Measurements from ENCODE around the gene THTPA. TPM values are rescaled to one million over a fixed set of nuclear protein-coding genes. Genes with fewer than 3 reads are reported as not detected.
"Not testable (repeated sequence)": the region's sequence is repeated elsewhere in the genome, so short reads cannot be mapped to it uniquely, and the experiment has no call there.

THTPA gene
- polyA plus RNA-seq, 1 donor from 2014 or later: 18.1 TPM

- H3K9me3 Mint-ChIP-seq: peaks cover 2 to 8% (median 4%) of the 10 kb centered on the region in 3 donors
- H3K4me1 Mint-ChIP-seq: no peaks in the 10 kb centered on the region
- no peak overlapping the region for H3K4me3 Mint-ChIP-seq
- no peak overlapping the region for H3K27ac Mint-ChIP-seq
- peaks cover 6% of the 10 kb centered on the region for H3K27me3 Mint-ChIP-seq
- H3K36me3 Mint-ChIP-seq: peaks cover 2% of the 10 kb centered on the region
Observed at GRCh38 chr14:23600322-23600707, 44.2 kb downstream of the THTPA start.

- no peak overlapping the region for H3K27ac Mint-ChIP-seq
Observed at GRCh38 chr14:23600806-23601205, 44.7 kb downstream of the THTPA start.

GRCh38 chr14:23601424-23601823 lies 45.4 kb downstream of the THTPA start:
- no peak overlapping the region for H3K27ac Mint-ChIP-seq
- H3K9me3 Mint-ChIP-seq: peaks cover 2 to 8% (median 4%) of the 10 kb centered on the region in 3 donors
- peaks cover 4% of the 10 kb centered on the region for H3K27me3 Mint-ChIP-seq
- no peaks in the 10 kb centered on the region for H3K4me1 Mint-ChIP-seq
- H3K36me3 Mint-ChIP-seq: peaks cover 2% of the 10 kb centered on the region
- no peak overlapping the region for H3K4me3 Mint-ChIP-seq

More at GRCh38 chr14:23600806-23601205, 44.7 kb downstream of the THTPA start:
- peaks cover 2 to 8% (median 4%) of the 10 kb centered on the region in 3 donors for H3K9me3 Mint-ChIP-seq
- no peaks in the 10 kb centered on the region for H3K4me1 Mint-ChIP-seq
- peaks cover 6% of the 10 kb centered on the region for H3K27me3 Mint-ChIP-seq
- H3K4me3 Mint-ChIP-seq: no peak overlapping the region
- H3K36me3 Mint-ChIP-seq: peaks cover 2% of the 10 kb centered on the region

GRCh38 chr14:23601845-23602180 lies 45.7 kb downstream of the THTPA start:
- Mint-ChIP-seq H3K9me3 (peaks cover 2 to 8% (median 4%) of the 10 kb centered on the region in 3 donors), H3K4me3 (no peak overlapping the region), H3K4me1 (no peaks in the 10 kb centered on the region), H3K27ac (no peak overlapping the region), H3K27me3 (peaks cover 4% of the 10 kb centered on the region), H3K36me3 (peaks cover 2% of the 10 kb centered on the region)

- Mint-ChIP-seq H3K27ac (peak overlapping the region in 1 of 3 donors; percentile 57), H3K4me1 (no peaks in the 10 kb centered on the region)
Observed at GRCh38 chr14:23602181-23603095, 46.4 kb downstream of the THTPA start.

GRCh38 chr14:23603103-23603502 lies 47.0 kb downstream of the THTPA start:
- H3K4me3 Mint-ChIP-seq: no peak overlapping the region
- H3K27ac Mint-ChIP-seq: peak overlapping the region in 1 of 3 donors; percentile 57
- H3K36me3 Mint-ChIP-seq: peaks cover 2% of the 10 kb centered on the region
- H3K4me1 Mint-ChIP-seq: no peaks in the 10 kb centered on the region
- peaks cover 5% of the 10 kb centered on the region for H3K27me3 Mint-ChIP-seq
- peaks cover 2 to 8% (median 4%) of the 10 kb centered on the region in 3 donors for H3K9me3 Mint-ChIP-seq

More at GRCh38 chr14:23602181-23603095, 46.4 kb downstream of the THTPA start:
- Mint-ChIP-seq H3K9me3 (peaks cover 2 to 8% (median 4%) of the 10 kb centered on the region in 3 donors), H3K36me3 (peaks cover 2% of the 10 kb centered on the region), H3K27me3 (peaks cover 4% of the 10 kb centered on the region), H3K4me3 (no peak overlapping the region)

GRCh38 chr14:23604148-23604547 lies 48.1 kb downstream of the THTPA start:
- Mint-ChIP-seq H3K36me3 (peaks cover 2% of the 10 kb centered on the region), H3K4me3 (no peak overlapping the region), H3K27me3 (peaks cover 6% of the 10 kb centered on the region), H3K9me3 (peaks cover 4 to 5% (median 5%) of the 10 kb centered on the region in 3 donors), H3K4me1 (no peaks in the 10 kb centered on the region), H3K27ac (no peak overlapping the region)

GRCh38 chr14:23604675-23605170 lies 48.7 kb downstream of the THTPA start:
- Mint-ChIP-seq H3K27me3 (peaks cover 9% of the 10 kb centered on the region), H3K36me3 (peaks cover 2% of the 10 kb centered on the region), H3K9me3 (peaks cover 0 to 4% (median 3%) of the 10 kb centered on the region in 3 donors), H3K27ac (no peak overlapping the region), H3K4me3 (no peak overlapping the region), H3K4me1 (no peaks in the 10 kb centered on the region)

GRCh38 chr14:23605931-23606585 lies 50.0 kb downstream of the THTPA start:
- Mint-ChIP-seq H3K36me3 (peaks cover 2% of the 10 kb centered on the region), H3K27me3 (peaks cover 6% of the 10 kb centered on the region), H3K9me3 (peaks cover 0 to 3% (median 0%) of the 10 kb centered on the region in 3 donors), H3K4me1 (peaks cover 0 to 1% (median 0%) of the 10 kb centered on the region in 3 donors), H3K27ac (no peak overlapping the region), H3K4me3 (no peak overlapping the region)

GRCh38 chr14:23608454-23608853 lies 52.4 kb downstream of the THTPA start:
- peaks cover 15% of the 10 kb centered on the region for H3K27me3 Mint-ChIP-seq

GRCh38 chr14:23609001-23609400 lies 52.9 kb downstream of the THTPA start:
- Mint-ChIP-seq H3K36me3 (no peaks in the 10 kb centered on the region), H3K4me3 (no peak overlapping the region), H3K9me3 (peaks cover 0 to 3% (median 0%) of the 10 kb centered on the region in 3 donors), H3K27ac (no peak overlapping the region), H3K4me1 (peaks cover 0 to 1% (median 0%) of the 10 kb centered on the region in 3 donors), H3K27me3 (peaks cover 17% of the 10 kb centered on the region)

More at GRCh38 chr14:23608454-23608853, 52.4 kb downstream of the THTPA start:
- peaks cover 0 to 3% (median 0%) of the 10 kb centered on the region in 3 donors for H3K9me3 Mint-ChIP-seq
- peaks cover 0 to 1% (median 0%) of the 10 kb centered on the region in 3 donors for H3K4me1 Mint-ChIP-seq
- H3K36me3 Mint-ChIP-seq: no peaks in the 10 kb centered on the region
- H3K4me3 Mint-ChIP-seq: no peak overlapping the region
- no peak overlapping the region for H3K27ac Mint-ChIP-seq

- not testable (repeated sequence) for H3K36me3 Mint-ChIP-seq, H3K9me3 Mint-ChIP-seq, H3K27ac Mint-ChIP-seq, H3K4me1 Mint-ChIP-seq
- peak overlapping the region in 1 of 4 donors; percentile 85 for H3K4me3 Mint-ChIP-seq
- peaks cover 18% of the 10 kb centered on the region for H3K27me3 Mint-ChIP-seq
Observed at GRCh38 chr14:23609411-23610089, 53.5 kb downstream of the THTPA start.

Data from IgD-negative memory B cell (primary cell).